T-helper 1 cell (primary cell): ENCODE results near the gene THOC5.
"Not testable (repeated sequence)": the region's sequence is repeated elsewhere in the genome, so short reads cannot be mapped to it uniquely, and the experiment has no call there.

ENCODE experiments used
- DNase-seq, 5 donors: peaks; one replicate each; pipeline ENCODE4 v3.0.0-alpha.2; 2012 to 2020

The THOC5 gene

DNA sequence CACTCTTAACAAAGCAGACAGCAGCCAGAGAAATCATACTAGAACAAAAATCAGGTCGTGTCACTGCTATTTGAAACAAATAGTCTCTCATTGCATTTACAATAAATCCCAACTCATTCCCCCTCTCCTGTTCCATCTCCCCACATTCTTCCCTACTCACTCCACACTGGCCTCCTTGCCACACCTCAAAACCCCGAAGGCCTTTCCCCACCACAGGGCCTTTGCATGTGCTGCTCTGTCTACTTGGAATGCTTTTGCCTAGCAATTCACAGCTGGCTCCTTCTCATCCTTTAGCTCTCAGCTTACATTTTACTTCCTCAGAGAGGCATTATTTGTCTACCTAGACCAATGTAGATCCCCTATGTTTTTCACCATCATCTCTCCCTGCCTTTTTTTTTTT is 6.3 kb upstream of the THOC5 start:
- no peak for DNase-seq

DNA sequence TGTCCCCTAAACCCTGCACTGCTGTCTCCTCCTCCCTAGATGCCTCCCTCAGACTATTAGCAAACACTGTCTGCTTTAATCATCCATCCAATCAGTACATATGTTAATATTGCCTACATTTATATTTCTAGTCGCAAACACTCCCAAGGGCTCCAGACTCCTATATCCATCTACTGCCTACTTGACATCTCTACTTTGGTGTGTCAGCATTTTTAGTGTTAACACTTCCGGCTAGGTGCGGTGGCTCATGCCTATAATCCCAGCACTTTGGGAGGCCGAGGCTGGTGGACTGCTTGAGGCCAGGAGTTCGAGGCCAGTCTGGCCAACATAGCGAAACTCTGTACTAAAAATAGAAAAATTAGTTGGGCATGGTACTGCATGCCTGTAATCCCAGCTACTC is 5.5 kb upstream of the THOC5 start:
- DNase-seq: no peak

GRCh38 chr22:29555065-29555644 is 1.6 kb upstream of the THOC5 start:
- no peak for DNase-seq

GRCh38 chr22:29552357-29552756 is 1.2 kb downstream of the THOC5 start:
- DNase-seq: not testable (repeated sequence)

GRCh38 chr22:29550005-29550404 is 3.6 kb downstream of the THOC5 start:
- DNase-seq: no peak

DNA sequence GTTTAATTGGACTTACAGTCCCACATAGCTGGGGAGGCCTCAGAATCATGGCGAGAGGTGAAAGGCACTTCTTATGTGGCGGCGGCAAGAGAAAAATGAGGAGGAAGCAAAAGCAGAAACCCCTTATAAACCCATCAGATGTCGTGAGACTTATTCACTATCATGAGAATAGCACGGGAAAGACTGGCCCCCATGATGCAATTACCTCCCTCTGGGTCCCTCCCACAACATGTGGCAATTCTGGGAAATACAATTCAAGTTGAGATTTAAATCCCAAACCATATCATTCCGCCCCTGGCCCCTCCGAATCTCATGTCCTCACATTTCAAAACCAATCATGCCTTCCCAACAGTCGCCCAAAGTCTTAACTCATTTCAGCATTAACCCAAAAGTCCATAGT is 8.5 kb downstream of the THOC5 start:
- DNase-seq: not testable (repeated sequence)

GRCh38 chr22:29541845-29542244 is 11.7 kb downstream of the THOC5 start:
- no peak for DNase-seq

GRCh38 chr22:29539105-29539504 is 14.5 kb downstream of the THOC5 start:
- DNase-seq: no peak

GRCh38 chr22:29536411-29536810 is 17.1 kb downstream of the THOC5 start:
- DNase-seq: no peak

DNA sequence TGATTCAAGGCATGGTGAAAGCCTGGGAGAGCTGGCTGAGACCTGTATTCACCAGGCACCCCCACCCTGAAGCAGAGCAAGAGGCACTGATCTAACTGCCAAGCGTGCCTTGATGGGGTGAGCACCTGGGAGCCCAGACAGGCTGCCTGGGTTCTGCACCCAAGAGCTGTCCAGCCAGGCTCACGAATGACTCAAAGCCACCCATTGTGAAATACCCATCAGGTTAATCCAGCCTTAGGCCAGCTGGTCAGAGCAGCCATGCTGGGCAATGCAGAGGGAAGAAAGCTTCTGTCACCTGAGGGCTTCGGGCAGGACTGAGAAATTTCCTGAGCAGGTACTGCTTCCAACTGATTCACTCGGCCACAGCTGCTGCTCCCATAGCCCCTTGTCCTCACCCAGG is 22.1 kb downstream of the THOC5 start:
- no peak for DNase-seq

DNA sequence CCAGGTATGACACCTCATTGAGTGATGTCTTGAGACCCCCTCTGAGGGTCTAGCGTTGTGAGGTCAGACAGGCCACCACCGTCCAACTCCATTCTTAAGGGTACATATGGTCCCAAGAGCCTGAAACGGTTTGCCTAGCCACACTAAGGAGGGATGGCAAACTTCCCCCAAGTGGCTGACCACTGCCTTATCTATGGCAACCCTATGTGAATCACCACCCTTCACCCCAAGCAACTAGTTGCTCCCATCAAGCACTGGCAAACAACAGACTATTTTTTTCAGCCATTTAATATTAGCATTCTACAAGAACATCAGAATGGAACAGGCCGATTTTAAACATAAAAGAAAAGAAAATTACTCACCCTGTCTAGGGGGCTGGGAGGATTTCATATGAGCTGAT is 22.8 kb downstream of the THOC5 start:
- no peak for DNase-seq

DNA sequence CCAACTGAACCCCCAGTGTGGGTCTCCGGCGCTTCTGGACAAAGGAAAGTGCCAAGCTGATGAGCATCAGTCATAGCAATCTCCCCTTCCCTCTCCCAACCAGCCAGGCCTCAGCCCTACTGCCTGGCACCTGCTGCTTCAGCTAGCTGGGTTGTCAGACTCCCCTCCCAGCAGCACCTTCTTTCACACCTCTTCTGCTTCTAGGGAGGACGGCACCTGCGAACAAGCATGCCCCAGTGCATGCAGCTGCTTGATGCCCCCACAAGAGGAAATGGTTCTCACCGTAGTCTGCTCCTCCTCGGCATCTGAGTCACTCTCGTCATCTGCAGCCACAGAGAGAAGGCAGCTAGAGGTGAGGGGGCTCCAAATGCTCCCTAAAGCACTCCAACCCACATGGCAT is 25.4 kb downstream of the THOC5 start:
- DNase-seq: no peak

DNA sequence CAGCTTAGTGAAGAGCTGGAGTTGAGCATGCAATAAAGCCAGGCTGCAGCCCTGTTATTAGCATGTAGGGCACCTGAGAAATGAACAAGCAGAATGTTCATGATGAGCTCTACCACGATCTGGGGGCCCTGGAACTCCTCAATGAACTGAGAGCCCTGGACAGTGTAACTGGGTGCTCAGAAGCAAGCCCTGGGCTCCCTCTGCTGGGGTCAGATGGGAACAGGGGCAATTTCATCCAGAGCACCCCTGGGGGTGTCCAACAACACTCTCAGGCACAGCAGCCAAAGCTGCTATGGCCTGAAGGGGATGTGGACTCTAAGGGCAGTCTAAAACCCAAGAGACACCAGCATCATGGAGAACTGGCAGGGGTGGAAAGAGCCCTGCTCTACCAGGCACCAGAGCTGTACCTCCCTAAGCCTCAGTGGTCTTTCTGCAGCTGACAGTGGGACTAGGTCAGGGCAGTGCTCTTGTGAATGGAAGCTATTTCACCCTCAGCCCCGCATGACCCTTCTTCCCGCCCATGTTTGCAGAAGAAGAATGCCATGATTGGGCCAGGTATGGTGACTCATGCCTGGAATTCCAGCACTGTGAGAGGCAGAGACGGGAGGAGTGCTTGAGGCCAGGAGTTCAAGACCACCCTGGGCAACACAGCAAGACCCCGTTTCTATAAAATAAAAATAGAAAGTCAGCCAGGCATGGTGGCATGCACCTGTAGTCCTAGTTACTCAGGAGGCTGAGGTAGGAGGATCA is 28.9 kb downstream of the THOC5 start:
- peak in 1 of 5 donors; percentile 3 for DNase-seq

DNA sequence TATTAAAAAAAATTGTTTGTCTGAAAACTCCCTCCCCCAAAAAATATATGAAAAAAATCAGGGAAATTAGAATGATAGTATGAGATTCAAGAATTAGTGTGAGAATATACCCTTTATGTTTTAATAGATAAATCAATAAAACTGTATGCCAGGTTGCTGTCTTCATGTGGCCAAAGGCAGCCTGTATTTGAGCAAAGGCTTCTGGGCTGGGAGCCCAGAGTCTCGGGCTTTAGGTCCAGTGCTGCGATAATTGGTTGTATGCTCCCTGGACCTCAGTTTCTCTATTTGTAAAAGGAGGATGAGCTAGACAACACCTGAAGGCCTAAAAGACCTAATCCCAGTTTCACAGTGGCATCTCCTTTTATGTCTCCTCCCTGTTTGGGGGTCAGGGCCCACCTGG is 29.8 kb downstream of the THOC5 start:
- no peak for DNase-seq

DNA sequence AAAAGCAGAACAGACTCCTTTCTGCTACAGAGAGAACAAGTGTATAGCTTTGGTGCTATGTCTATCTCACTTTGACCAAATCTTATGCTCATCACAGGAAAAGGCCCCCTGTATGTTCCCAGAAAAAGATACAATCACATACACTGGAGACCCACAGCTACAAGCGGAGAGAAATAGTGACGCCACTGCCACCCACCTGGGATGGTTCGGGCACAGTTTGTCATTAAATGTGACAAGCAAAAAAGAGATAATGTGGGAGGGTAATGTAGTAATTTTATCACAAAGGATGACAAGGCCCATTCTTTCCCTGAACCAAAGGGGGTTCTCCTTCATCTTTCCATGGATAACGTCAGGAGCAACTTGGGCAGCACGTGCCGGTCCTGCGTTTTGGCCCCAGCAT is 32.0 kb downstream of the THOC5 start:
- no peak for DNase-seq

GRCh38 chr22:29520851-29521250 is 32.7 kb downstream of the THOC5 start:
- DNase-seq: no peak

DNA sequence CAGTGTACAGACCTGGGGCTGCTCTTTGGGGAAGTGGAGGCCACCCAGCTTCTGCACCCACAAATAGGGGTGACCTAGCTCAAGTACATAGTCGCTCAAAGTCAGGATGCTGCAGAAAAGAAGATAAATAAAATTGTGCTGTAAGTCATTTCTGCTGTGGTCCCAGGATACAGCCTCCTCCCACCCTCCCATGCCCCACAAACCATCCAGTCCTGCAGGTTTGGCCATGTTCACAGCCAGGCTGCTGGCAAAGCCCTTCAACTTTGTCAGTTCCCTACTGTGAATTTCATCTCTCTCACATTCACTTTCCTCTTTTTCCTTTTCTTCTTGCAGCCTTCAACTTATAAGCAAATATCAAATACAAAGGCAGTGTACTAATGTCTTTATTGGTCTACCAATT is 33.6 kb downstream of the THOC5 start:
- no peak for DNase-seq

GRCh38 chr22:29518427-29518826 is 35.1 kb downstream of the THOC5 start:
- no peak for DNase-seq

DNA sequence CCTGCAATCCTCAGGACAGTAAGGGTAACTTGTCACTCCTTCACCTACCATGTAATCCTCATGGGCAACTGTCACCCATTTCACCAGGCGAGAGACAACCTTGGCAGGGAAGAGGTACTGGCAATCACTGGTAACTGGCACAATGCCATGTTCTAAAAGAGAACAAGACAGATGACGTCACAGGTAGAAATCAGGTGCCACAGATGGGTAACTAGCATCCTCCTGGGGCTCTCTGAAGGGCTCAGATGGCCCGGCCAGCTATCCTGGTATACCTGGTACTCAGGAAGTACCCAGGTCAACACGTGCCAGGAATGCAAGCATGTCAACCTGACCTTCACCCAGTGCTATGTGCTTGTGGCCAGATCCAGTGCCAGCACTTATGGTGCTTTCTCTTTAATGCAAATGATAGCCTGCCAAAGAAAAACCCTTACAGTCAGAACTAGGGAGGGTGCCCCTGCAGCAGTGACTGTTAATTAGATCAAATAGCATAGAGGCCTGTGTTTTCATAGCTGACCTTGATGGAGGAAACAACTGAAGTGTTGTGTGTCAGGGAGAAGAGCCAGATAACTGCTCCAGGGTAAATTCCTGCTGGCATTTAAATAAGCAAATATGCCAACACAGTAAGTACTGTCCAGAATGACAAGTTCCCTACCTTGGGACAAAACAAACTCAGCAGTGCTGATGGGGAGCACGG is 36.2 kb downstream of the THOC5 start:
- DNase-seq: no peak

GRCh38 chr22:29512031-29512430 is 41.5 kb downstream of the THOC5 start:
- DNase-seq: no peak

- DNase-seq: no peak
Measured at GRCh38 chr22:29511126-29511862, 42.3 kb downstream of the THOC5 start.

DNA sequence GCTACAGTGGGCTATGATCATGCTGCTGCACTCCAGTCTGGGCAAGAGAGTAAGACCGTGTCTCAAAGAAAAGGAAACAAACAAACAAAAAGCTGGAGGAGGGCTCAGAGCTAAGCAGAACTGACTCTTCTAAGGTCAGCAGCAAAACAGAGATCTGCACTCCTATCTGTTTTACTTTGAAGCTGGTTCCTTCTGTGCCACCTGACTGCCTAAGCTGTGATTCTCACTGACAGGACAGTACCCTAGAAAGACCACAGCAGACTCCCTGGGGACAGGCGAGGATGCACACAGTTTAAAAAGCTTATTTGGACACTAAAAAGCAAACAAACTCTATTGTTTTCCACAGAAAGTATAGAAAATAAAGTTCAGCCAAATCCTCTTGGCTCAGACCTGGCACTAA is 43.0 kb downstream of the THOC5 start:
- no peak for DNase-seq

DNA sequence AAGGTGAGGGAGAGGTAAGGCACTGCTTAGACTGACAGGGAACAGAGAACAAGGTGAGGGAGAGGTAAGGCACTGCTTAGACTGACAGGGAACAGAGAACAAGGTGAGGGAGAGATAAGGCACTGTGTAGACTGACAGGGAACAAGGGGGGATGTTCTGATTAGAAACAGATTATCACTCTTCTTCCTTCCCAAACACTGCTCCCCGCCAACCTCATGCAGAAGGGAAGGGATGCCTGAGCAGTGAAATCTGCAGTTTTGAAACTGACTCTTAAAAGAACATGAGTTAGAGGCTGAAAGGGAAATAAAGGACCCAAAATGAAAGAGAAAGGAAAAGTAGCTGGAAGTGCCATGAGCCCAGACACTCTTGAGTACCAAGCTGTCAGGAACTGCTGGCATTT is 43.7 kb downstream of the THOC5 start:
- DNase-seq: no peak

- no peak for DNase-seq
Measured at GRCh38 chr22:29509298-29509697, 44.3 kb downstream of the THOC5 start.
